NCI-H1436 (cell line): Measurements from ENCODE around the gene DRD2.
"Not testable (repeated sequence)": the region's sequence is repeated elsewhere in the genome, so short reads cannot be mapped to it uniquely, and the experiment has no call there.

ENCODE experiments used
- DNase-seq: peaks from one replicate; lab custom pipeline; 2025; lab: John Stamatoyannopoulos, UW

DRD2 gene

DNA sequence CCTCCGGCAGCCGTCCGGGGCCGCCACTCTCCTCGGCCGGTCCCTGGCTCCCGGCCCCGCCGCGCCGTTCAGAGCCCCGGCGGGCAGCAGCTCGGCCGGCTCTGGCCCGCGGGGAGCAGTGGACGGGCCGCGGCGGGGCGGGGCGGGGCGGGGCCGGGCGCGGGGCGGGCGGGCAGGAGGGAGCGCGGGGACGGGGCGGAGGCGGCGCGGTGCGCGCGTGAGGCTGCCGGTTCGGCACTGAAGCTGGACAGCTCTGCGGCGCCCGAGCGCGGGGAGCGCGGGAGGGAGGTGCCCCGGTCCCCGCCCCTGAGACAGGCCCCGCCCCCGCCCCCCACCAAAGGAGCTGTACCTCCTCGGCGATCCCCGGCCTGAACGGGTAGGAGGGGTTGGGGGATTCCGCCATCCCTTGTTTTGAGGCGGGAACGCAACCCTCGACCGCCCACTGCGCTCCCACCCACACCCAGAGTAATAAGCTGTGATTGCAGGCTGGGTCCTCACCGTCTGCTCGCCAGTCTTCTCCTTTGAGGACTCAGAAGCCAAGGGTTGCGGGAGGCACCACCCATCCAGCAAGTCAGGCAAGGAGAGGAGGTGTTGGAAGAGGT is at the start of gene DRD2:
Gene DRD2 (minus strand): TSS at position 239 of the 602 bp plus-strand sequence. CDS start 50,747 bp downstream, outside the sequence.
- DNase-seq = no peak

DNA sequence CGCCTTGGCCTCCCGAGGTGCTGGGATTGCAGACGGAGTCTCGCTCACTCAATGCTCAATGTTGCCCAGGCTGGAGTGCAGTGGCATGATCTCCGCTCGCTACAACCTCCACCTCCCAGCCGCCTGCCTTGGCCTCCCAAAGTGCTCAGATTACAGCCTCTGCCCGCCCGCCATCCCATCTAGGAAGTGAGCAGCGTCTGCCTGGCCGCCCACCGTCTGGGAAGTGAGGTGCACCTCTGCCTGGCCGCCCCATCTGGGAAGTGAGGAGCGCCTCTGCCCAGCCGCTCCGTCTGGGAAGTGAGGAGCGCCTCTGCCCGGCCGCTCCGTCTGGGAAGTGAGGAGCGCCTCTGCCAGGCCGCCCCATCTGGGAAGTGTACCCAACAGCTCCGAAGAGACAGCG is 48.7 kb upstream of the DRD2 start:
- not testable (repeated sequence) for DNase-seq

DNA sequence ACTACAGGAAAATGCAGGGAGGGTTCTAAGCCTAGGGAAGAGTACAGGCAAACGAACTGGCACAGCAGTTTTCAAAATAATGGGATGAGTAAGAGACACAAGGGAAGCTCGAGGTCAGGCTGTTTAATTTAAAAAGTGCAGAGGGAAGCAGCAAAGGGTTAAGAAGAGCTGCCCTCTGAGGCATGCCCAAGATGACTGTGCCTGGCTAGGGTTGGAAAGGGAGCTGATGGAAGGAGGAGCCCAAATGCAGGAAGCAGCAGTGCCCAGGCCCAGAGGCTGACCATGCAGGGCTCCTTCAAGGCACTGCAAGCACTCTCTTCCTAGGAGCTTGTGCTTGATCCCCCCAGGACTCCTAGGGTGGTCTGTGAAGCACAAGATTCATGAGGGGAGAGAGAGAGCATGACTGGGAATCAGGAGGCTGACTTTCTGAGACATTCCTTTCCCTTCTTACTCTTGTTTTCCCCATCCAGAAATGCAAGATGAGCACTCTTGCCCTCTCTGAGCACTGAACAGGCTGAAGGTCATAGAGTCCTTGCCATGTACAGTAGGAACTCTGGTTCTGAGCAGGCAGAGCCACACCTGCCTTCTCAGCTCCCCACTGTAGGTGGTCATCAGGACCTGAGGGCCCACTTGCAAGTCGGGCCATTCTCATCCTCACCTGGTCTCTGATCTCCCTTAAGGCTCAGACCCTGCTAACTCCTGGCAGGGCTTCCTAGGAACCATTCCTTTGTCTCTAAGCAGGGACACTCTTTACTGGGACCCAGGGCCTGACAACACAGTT is 46.7 kb upstream of the DRD2 start:
- DNase-seq = no peak

DNA sequence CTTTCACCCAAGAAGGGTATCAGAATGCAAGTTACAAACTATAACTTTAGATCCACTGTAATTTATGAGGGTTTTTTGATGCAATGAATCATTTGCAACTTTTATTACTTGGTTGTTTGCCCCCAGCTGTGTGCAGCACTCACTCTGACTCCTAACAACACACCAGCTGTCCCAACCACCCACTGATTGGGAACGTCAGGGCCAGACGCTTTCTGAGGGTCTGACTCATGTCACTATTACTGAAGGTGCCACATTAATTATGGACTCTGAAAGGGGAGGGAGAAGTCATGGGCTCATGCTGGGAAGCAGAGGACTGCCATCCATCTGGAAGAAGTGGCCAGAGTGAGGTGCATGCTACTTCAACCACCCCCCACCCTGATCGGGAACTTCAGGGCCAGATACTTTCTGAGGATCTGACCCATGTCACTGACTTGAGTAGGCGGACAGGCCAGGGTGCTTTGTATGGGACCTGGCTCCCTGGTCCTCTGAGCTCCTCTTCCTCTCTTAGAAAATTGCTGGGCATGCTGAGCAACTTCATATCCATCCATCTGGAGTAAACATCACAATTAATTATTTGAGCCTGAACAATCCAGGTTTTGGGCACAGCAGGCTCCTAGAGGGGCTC is 44.9 kb upstream of the DRD2 start:
- no peak for DNase-seq

- DNase-seq = no peak
Observed at GRCh38 chr11:113518716-113519495, 43.7 kb upstream of the DRD2 start.

GRCh38 chr11:113517361-113517760 is 42.2 kb upstream of the DRD2 start:
- no peak for DNase-seq

DNA sequence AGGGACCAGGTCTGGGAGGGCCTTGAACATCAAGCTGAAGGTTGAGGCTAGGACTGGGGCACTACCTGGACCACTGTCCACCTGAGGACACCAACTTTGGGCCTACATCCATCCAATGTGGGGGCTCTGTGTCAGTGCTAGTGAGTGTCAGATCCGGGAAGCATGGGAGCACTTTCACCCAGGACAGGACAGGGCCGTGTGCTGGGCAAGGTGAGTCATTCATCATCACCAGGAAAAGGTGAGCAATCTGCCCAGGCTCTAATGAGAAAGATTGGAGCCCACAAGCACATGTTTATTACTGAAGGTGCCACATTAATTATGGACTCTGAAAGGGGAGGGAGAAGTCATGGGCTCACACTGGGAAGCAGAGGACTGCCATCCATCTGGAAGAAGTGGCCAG is 39.7 kb upstream of the DRD2 start:
- no peak for DNase-seq

DNA sequence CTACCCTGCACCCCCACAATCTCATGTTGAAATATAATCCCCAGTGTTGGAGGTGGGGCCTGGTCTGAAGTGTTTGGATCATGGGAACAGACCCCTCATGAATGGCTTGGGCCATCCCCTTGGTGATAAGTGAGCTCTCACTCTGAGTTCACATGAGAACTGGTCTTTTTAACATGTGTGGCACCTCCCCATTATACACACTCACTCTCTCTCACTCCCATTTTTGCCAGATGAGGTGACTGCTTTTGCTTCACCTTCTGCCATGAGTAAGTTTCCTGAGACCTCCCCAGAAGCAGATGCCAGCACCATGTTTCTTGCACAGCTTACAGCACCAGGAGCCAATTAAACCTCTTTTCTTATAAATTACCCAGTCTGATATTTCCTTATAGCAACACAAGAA is 32.1 kb upstream of the DRD2 start:
- DNase-seq = no peak

DNA sequence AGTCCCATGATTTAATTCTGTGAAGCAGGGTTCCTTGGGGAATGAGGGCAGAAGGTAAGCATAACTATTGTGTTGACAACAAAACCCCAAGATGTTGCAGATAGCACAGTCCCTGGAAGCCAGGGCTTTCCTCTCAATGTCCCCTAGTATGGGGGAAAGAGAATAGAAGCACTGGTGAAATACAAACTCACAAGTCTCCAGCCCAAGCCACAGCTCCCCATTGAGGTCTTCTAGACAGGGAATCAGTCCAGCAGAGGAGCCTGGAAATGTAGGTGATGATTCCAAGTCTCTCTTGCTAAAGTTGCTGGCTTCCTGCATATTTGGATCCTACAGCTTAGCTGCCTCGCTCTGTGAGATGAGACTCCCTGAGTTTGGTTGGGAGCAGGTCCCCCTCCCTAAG is 31.7 kb upstream of the DRD2 start:
- DNase-seq = no peak

DNA sequence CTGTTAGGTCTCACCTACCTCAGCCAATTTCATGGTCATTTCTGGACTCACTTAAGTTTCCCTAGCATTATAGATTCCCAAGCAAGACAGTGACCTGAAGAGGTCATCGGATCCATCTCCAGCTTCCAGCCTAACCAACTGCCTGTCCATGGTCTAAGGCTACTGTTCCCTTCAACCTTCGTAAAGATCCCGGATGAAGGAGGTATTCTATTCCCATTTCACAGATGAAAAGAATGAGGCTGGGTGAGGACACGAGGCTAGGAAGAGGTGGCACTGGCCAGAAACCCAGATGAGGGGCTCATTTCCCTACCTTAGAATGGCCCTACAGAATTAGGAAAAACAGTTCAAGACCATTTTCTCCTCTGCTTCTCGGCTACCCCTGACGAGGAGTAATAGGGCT is 31.3 kb upstream of the DRD2 start:
- DNase-seq = no peak

DNA sequence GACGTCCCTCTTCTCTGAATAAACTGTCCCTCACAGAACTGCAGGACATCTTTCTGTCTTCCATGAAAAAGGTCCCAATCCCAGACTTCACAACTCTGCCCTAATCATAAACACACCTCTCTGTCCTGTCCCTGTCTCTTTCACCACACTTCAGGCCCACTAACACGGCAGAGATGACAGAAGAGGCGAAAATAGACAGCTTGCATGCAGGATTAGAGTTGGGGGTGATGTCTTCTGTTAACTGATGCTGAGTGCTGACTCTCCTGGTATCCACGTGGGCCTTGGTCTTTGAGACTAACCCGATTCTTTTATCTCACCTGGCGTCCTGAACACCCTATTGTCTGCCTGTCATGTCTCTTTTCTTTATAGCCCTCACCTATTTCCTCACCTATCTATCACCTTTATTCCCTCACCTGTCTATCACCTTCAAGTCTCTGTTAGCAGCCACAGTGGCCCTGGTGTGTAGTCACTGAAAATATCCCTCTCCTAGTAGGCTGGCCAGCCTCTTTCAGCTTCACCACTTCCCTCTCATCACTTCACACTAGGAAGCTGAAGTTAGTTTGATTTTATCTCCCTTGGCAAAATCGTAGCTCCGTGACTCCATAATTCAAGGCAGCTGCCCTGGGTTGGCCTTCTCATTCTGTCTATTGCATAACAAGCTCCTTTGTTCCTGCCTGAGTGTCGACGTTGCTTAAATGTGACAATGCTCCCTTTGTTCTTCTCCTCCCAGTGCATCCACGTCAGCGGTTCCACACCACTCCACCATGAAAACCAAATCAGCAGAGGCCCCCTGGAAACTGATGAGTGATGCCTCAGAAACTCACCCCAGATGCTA is 30.6 kb upstream of the DRD2 start:
- peak; percentile 17 for DNase-seq

GRCh38 chr11:113505046-113505445 is 29.8 kb upstream of the DRD2 start:
- no peak for DNase-seq

DNA sequence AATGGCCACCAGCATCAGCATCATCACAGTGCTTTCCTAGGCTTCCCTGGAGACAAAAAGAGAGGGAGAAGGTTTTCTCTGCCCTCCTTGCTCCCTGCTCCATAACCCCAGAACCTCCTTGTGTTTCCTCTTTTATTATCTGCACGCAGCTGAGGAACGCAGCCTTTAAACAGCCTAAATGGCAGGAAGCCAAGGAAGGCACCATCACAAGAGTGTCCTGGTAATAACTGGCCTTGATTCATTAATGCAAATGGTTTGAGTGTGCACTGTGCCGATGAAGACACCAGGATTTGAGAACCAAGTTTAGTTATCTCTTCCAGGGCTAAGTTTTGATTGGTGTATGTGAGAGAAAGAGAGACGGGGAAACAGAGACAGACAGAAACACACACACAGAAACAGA is 29.4 kb upstream of the DRD2 start:
- no peak for DNase-seq

DNA sequence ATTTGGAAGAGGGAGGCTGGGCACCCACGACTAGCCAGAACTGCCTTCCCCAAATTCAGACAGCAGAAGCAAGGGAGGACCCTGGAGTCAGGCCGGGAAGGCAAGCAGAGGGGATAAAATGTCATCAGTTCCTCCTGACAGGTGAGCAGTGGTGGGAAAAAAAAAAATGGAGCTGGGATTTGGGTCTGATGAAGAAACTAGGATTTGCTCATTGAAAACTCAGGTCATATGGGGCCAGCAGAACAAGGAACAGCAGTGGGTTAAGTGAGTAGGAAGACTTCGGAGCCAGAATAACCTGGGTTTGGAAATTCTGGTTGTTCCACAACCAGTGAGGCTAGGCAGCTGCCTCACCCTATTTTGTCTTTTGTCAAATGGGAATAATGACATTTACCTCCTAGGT is 28.9 kb upstream of the DRD2 start:
- no peak for DNase-seq

DNA sequence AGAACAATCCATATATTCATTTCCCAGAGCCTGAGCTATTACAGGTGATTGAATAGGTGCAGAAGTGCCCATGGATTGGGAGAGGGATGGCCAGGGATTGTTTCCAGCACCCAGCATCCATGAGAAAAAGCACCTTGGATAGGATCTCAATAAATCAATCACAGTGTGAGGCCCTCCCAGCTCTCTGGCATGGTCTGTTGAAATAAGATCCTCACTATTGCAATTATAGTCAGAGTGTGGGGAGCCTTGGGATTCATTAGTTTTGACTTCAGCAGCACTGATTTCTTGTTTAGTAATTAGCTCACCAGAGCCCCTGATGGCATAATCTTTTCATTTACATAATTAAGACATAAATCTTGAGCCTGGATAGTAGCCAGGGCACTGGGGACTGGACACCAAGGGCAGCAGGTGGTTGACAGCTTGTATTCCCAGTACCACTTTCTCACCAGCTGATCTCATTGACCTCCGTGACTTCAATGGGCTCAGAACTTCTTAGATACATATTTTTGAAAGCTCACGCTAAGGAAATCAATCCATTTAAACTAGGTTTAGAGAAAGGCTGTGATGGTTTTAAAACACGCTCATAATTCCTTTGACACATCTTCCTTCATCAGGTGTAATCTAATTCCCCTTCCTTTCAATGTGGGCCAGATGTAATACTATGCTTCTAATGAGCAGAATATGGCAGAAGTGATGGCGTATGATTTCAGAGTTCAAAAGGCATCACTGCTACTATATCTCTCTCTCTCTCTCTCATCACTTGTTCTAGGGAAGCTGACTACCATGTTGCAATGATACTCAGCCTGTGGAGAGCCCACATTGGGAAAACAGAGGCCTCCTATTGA is 22.1 kb upstream of the DRD2 start:
- no peak for DNase-seq

GRCh38 chr11:113496026-113496651 is 20.9 kb upstream of the DRD2 start:
- DNase-seq = no peak

- DNase-seq = no peak
Observed at GRCh38 chr11:113494021-113494420, 18.8 kb upstream of the DRD2 start.

DNA sequence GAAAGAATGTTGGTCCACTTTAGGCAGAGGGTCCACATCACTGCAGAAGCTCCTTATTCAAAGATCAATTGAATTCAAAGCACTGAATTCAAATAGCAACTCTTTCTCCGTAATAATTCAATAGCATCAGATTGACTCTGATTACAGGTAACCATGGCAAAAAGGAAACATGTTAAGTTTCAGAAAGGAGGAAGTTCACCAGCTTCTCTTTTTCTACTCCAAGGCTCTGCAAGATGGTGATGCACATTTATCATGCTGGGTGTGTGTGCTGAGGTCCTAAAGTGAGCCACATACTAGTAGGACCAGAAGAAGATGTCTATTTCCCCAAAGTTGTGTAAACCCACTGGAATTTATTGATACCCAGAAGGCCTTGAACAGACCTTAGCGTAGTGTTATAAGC is 18.0 kb upstream of the DRD2 start:
- no peak for DNase-seq

- no peak for DNase-seq
Observed at GRCh38 chr11:113488931-113489351, 13.7 kb upstream of the DRD2 start.

DNA sequence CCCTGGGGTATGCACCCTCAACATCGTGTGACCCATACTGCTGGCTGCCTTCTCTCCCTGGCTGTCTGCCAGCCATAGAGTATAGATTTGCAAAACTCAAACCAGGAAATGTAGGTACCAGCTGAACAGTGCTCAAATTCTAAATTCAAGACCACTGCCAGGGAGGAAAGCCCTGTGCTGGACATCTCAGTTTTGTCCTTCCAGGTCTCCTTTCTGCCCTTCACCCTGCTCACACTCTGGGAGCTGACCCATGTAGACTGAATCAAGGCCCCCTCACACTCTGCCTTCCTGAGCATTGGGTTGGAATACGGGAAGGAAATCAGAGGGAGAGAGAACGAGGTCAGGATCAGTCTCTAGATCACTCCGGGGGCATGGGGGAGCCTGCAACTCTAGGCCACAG is 12.4 kb upstream of the DRD2 start:
- DNase-seq = no peak
